H9 (cell line): ENCODE results near the gene UBE2D2. TPM values are rescaled to one million over a fixed set of nuclear protein-coding genes. Genes with fewer than 3 reads are reported as not detected.

Source experiments
- DNase-seq: peaks from one replicate; pipeline ENCODE4 v3.0.0-alpha.2; 2017
- H2AFZ ChIP-seq: one replicate; pipeline ENCODE4 v1.6.1; 2013; ENCODE audit warnings: mild to moderate bottlenecking, low read length, control low read depth, moderate library complexity
- H2AK5ac ChIP-seq: 2 replicates; pipeline ENCODE4 v1.6.1; 2013; ENCODE audit warnings: low read length, control low read depth, mixed read lengths; ENCODE audit not compliant: insufficient read length
- H2BK120ac ChIP-seq: one replicate; pipeline ENCODE4 v1.6.1; 2013; ENCODE audit warnings: low read depth, mild to moderate bottlenecking, low read length, control low read depth, inconsistent platforms; ENCODE audit not compliant: poor library complexity, severe bottlenecking
- H2BK12ac ChIP-seq: 2 replicates; pipeline ENCODE4 v1.6.1; 2013; ENCODE audit warnings: low read length, control low read depth, mixed read lengths, low read depth; ENCODE audit not compliant: insufficient read length
- H2BK15ac ChIP-seq: 2 replicates; pipeline ENCODE4 v1.6.1; 2013; ENCODE audit warnings: low read depth, low read length, control low read depth
- H2BK20ac ChIP-seq: one replicate; pipeline ENCODE4 v1.6.1; 2013; ENCODE audit warnings: low read depth, mild to moderate bottlenecking, low read length, control low read depth, inconsistent platforms; ENCODE audit not compliant: poor library complexity, severe bottlenecking
- H2BK5ac ChIP-seq: 2 replicates; pipeline ENCODE4 v1.6.1; 2013; ENCODE audit warnings: low read length, control low read depth, mixed read lengths; ENCODE audit not compliant: insufficient read length
- H3K14ac ChIP-seq: 2 replicates; pipeline ENCODE4 v1.6.1; 2013; ENCODE audit warnings: low read length, control low read depth; ENCODE audit not compliant: insufficient read depth
- H3K18ac ChIP-seq: 2 replicates; pipeline ENCODE4 v1.6.1; 2013; ENCODE audit warnings: low read depth, mild to moderate bottlenecking, mixed read lengths, low read length, control low read depth; ENCODE audit not compliant: insufficient read length
- H3K23ac ChIP-seq: 2 replicates; pipeline ENCODE4 v1.6.1; 2013; ENCODE audit warnings: low read length, control low read depth, mixed read lengths, low read depth; ENCODE audit not compliant: insufficient read length
- H3K23me2 ChIP-seq: 2 replicates; pipeline ENCODE4 v1.6.1; 2013; ENCODE audit warnings: low read depth, mild to moderate bottlenecking, mixed read lengths, low read length, control low read depth; ENCODE audit not compliant: insufficient read length, poor library complexity, severe bottlenecking
- H3K27ac ChIP-seq: 2 replicates; pipeline ENCODE4 v1.5.1; 2013; ENCODE audit warnings: low read length, control low read depth, mixed read lengths, low read depth; ENCODE audit not compliant: insufficient read length
- H3K27me3 ChIP-seq: 2 replicates; pipeline ENCODE4 v1.6.1; 2013; ENCODE audit warnings: low read length, control low read depth, inconsistent platforms; ENCODE audit not compliant: insufficient read depth
- H3K4ac ChIP-seq: 2 replicates; pipeline ENCODE4 v1.6.1; 2013; ENCODE audit warnings: low read depth, mild to moderate bottlenecking, control low read depth, inconsistent platforms, low read length, moderate library complexity
- H3K4me1 ChIP-seq: 2 replicates; pipeline ENCODE4 v1.6.1; 2013; ENCODE audit warnings: low read length, control low read depth, inconsistent platforms; ENCODE audit not compliant: insufficient read depth
- H3K4me2 ChIP-seq: 2 replicates; pipeline ENCODE4 v1.6.1; 2013; ENCODE audit warnings: low read length, control low read depth, mixed read lengths; ENCODE audit not compliant: insufficient read length, insufficient read depth
- H3K56ac ChIP-seq: 2 replicates; pipeline ENCODE4 v1.6.1; 2013; ENCODE audit warnings: low read depth, mild to moderate bottlenecking, mixed read lengths, low read length, control low read depth; ENCODE audit not compliant: insufficient read length
- H3K79me1 ChIP-seq: 2 replicates; pipeline ENCODE4 v1.6.1; 2013; ENCODE audit warnings: low read depth, mild to moderate bottlenecking, moderate library complexity, low read length, control low read depth, inconsistent platforms; ENCODE audit not compliant: insufficient read depth, poor library complexity, severe bottlenecking
- H3K79me2 ChIP-seq: 2 replicates; pipeline ENCODE4 v1.6.1; 2013; ENCODE audit warnings: low read length, control low read depth, inconsistent platforms; ENCODE audit not compliant: insufficient read depth
- H3K9ac ChIP-seq: 2 replicates; pipeline ENCODE4 v1.6.1; 2013; ENCODE audit warnings: low read length, control low read depth, mixed read lengths; ENCODE audit not compliant: insufficient read length; ENCODE audit errors: extremely low read depth
- H3K9me3 ChIP-seq: one replicate; pipeline ENCODE4 v1.6.1; 2013; ENCODE audit warnings: low read depth, low read length, inconsistent platforms; ENCODE audit not compliant: control insufficient read depth
- H3T11ph ChIP-seq: one replicate; pipeline ENCODE4 v1.6.1; 2013; ENCODE audit warnings: mild to moderate bottlenecking, low read length, control low read depth, inconsistent platforms
- H4K20me1 ChIP-seq: one replicate; pipeline ENCODE4 v1.6.1; 2013; ENCODE audit not compliant: control insufficient read depth, insufficient read length, insufficient read depth
- H4K5ac ChIP-seq: 2 replicates; pipeline ENCODE4 v1.6.1; 2013; ENCODE audit warnings: low read depth, mild to moderate bottlenecking, mixed read lengths, low read length, control low read depth; ENCODE audit not compliant: insufficient read length
- H4K8ac ChIP-seq: replicated peaks from 2 replicates; pipeline ENCODE4 v1.6.1; 2013; ENCODE audit warnings: low read length, control low read depth, mixed read lengths, low read depth; ENCODE audit not compliant: insufficient read length
- H4K91ac ChIP-seq: 2 replicates; pipeline ENCODE4 v1.6.1; 2013; ENCODE audit warnings: low read depth, mild to moderate bottlenecking, moderate library complexity, mixed read lengths, low read length, control low read depth; ENCODE audit not compliant: insufficient read length
- H3K27ac Mint-ChIP-seq, 3 experiments: 2 replicates in 2 of 3; 3 replicates in 1 of 3; pipeline ENCODE4 v1.8.0; 2020 to 2021; ENCODE audit warnings: mixed read lengths in 3 of 3, mild to moderate bottlenecking in 1 of 3, moderate library complexity in 1 of 3
- H3K27me3 Mint-ChIP-seq: 2 replicates; pipeline ENCODE4 v1.8.0; 2021; ENCODE audit warnings: low read depth, mild to moderate bottlenecking, moderate library complexity, mixed read lengths
- H3K36me3 Mint-ChIP-seq, 3 experiments: 2 replicates in 2 of 3; 3 replicates in 1 of 3; pipeline ENCODE4 v1.8.0; 2020 to 2021; ENCODE audit warnings: low read depth in 3 of 3, mixed read lengths in 3 of 3; ENCODE audit not compliant: insufficient read depth in 1 of 3
- H3K4me1 Mint-ChIP-seq, 2 experiments: 2 replicates each; pipeline ENCODE4 v1.8.0; 2020; ENCODE audit warnings: mixed read lengths in 2 of 2
- H3K4me3 Mint-ChIP-seq, 2 experiments: 2 replicates in 1 of 2; 3 replicates in 1 of 2; pipeline ENCODE4 v1.8.0; 2020 to 2021; ENCODE audit warnings: mild to moderate bottlenecking in 2 of 2, mixed read lengths in 2 of 2, moderate library complexity in 1 of 2
- H3K9me3 Mint-ChIP-seq, 2 experiments: 2 replicates in 1 of 2; 3 replicates in 1 of 2; pipeline ENCODE4 v1.8.0; 2020; ENCODE audit warnings: mild to moderate bottlenecking in 2 of 2, mixed read lengths in 2 of 2, moderate library complexity in 1 of 2
- CTCF ChIP-seq: fragments of 200-600 bp; sonication (generic); conservative IDR thresholded peaks from 3 replicates; pipeline ENCODE4 v1.8.0; 2021; ENCODE audit warnings: antibody characterized with exemption, mild to moderate bottlenecking
- WGBS: extraction: QIAGEN DNeasy Blood & Tissue Kit; methylation state at CpG from one replicate; pipeline ENCODE4 v1.1.7; 2013; ENCODE audit warnings: missing lambda C conversion rate, low lambda C conversion rate, mixed read lengths; ENCODE audit not compliant: insufficient read length; ENCODE audit errors: extremely low coverage; 5-methylcytosine and 5-hydroxymethylcytosine counted together
- total RNA-seq: library from RNA; stranded (reverse); gene quantifications from 2 replicates; pipeline ENCODE4 v1.2.1, GENCODE V29; 2021

UBE2D2 gene
- total RNA-seq, 1 experiment from 2014 or later, result 236 TPM

GRCh38 chr5:139636207-139636792 is 75.2 kb downstream of the UBE2D2 start:
- H2AFZ ChIP-seq, result no peak overlapping the region
- H3K4me2 ChIP-seq, result no peak overlapping the region
- no peak overlapping the region for H3K23ac ChIP-seq
- no peak overlapping the region for H2BK5ac ChIP-seq
- peaks cover 59 to 69% of the 10 kb centered on the region in 2 experiments for H3K4me1 Mint-ChIP-seq
- no peak overlapping the region for H4K8ac ChIP-seq
- no peak overlapping the region for H3T11ph ChIP-seq
- no peak overlapping the region for H2AK5ac ChIP-seq
- H2BK20ac ChIP-seq, result no peak overlapping the region
- no peaks in the 10 kb centered on the region for H4K20me1 ChIP-seq
- no peak overlapping the region for H2BK12ac ChIP-seq
- no peak overlapping the region for H4K5ac ChIP-seq
- H3K9me3 Mint-ChIP-seq, result no peaks in the 10 kb centered on the region; a peak in 1 of 5 replicates
- H2BK15ac ChIP-seq, result no peak overlapping the region
- no peak overlapping the region for H3K4ac ChIP-seq
- no peaks in the 10 kb centered on the region for H3K79me1 ChIP-seq
- no peak overlapping the region for H3K18ac ChIP-seq
- H3K56ac ChIP-seq, result no peak overlapping the region
- H3K4me3 Mint-ChIP-seq, result peak overlapping the region; percentile 49 to 55
- H3K27me3 ChIP-seq, result no peaks in the 10 kb centered on the region
- no peak overlapping the region for H4K91ac ChIP-seq
- no peak for DNase-seq
- H3K36me3 Mint-ChIP-seq, result no peaks in the 10 kb centered on the region; a peak in 2 of 7 replicates
- H3K27me3 Mint-ChIP-seq, result peaks cover 9% of the 10 kb centered on the region
- peaks cover 28% of the 10 kb centered on the region; the same call in 1 of the 2 replicates for H3K4me1 ChIP-seq
- H3K79me2 ChIP-seq, result no peaks in the 10 kb centered on the region
- no peak overlapping the region for H2BK120ac ChIP-seq
- no peaks in the 10 kb centered on the region for H3K23me2 ChIP-seq
- no CpG with 5 or more reads among the region's 2 CpGs for WGBS
- no peak overlapping the region for H3K27ac ChIP-seq
- no peaks in the 10 kb centered on the region for H3K9me3 ChIP-seq
- no peak for TF ChIP-seq CTCF
- peak overlapping the region in 2 of 3 experiments; percentile 53 to 60; a peak in 4 of 7 replicates for H3K27ac Mint-ChIP-seq
- H3K9ac ChIP-seq, result no peak overlapping the region
- H3K14ac ChIP-seq, result no peak overlapping the region
